IPS-NIHi7 (cell line): ENCODE data around the gene RAB36.

Experiments
- DNase-seq: peaks from one replicate; pipeline ENCODE4 v3.0.0; 2012; ENCODE audit warnings: mixed read lengths; ENCODE audit errors: extremely low spot score

RAB36 gene

DNA sequence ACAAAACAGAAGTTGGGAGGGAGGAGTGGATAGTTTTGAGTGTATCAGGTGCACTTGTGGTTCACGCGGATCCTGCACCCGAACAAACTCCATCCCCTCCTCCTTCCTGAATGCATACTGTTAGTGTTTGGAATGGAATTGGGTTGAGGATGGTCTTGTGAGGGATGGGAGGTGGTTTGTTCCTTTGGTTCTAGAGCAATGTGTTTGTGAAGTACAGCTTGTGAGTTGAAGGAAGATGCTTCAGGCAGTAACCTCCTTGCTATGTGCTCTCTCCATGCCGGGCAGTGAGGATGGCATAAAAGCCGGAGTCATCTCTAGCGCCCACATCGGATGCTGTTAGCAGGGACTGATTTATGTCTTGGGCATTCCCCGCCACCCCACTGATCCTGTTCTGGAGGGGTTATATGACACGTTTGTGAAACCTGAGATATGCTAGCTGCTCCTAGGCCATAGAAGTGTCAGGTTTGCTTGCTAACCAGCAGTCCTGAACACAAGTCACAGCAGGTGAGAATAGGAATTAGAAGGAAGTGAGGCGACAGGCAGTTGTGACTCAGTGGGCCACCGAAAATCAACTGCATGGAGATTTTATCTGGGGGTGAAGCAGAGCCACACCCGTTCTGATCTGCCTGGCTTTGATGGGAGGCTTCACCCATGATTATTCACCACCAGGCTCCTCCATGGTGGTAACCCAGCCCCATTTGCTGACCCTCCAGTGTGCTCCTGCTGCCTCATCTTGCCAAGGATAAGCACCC is 37.2 kb downstream of the RAB36 start:
- no peak for DNase-seq

DNA sequence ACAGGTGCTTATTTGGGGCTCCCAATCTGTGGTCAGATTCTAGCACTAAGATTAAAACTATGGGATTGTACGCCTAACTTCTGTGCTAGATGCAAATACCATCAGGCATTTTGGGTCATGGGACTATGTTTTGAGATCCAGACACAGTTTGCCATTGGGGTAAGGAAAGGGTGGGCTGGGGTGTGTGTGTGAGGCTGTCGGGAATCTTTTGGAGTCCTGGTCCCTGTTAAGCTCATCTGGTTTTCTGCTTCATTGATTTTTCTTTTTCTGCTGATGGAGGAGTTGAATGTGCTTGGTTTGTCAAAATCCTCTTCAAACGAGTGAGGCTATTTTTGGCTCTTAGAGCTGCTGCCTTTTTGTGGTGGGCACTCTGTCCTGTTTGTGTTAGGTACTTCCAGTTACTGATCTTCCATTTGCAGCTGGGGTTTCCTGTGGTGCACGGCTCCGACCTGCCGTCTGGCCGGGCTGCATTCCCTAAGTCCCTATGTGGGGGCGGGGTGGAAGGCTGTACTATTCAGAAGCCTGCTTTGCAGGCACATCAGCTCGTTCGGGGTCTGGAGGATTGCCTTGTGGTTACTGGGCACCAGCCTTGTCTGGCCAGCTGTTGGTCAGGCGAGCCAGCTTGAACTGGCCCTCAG is 37.9 kb downstream of the RAB36 start:
- DNase-seq, result peak; percentile 83

DNA sequence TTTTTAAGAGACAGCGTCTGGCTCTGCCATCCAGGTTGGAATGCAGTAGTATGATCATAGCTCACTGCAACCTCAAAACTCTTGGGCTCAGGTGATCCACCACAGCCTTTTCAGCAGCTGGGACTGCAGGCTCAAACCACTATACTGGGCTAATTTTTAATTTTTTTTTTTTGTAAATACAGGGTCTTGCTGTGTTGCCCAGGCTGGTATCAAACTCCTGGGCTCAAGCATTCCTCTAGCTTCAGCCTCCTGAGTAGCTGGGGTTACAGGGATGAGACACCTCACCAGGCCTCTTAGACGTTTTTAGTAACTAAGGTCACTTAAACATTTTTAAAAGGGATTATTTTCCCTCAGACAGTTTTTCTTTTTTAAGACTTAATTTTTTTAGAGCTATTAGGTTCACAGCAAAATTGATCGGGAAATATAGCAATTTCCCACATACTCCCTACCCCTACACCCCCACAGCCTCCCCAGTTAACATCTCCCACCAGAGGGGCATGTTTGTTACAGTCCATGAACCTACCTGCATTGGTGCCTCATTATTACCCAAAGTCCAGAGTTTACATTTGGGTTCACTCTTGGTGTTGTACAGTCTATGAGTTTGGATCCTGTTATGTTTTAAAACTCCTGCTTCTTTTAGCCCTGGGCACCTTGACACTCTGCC is 39.0 kb downstream of the RAB36 start:
- DNase-seq, result no peak

DNA sequence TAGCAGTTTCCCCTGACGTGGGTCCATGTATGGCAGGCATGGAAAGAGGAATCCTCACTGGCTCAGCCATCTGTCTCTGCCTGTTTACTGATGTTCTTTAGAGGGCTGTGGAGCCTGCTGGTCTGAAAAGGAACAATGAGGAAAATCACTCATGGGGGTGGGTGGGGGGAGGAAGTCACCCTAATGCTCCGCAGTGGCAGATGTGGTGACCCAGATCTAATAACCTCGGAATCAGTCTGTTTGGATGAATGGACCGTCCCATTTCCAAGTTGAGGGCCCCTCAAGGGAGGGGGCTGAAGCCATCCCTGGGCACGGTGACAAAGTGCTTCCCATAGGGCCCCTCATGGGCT is 39.5 kb downstream of the RAB36 start:
- DNase-seq, result no peak

DNA sequence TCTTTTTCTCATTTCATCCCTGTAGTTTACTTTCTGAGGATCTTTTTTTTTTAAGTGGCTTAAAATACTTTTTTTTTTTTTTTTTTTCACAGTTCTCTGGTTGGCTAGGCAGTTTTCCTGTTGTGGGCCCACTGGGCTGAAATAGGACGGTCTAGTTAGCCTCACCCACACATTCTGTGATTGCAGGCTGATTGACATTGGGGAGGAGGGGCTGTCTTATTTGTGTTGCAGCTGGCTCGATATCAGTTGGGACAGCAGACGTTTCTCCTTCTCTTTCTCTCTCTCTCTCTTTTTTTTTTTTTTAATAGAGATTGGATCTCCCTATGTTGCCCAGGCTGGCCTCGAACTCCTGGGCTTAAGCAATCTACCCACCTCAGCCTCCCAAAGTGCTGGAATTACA is 41.9 kb downstream of the RAB36 start:
- no peak for DNase-seq

DNA sequence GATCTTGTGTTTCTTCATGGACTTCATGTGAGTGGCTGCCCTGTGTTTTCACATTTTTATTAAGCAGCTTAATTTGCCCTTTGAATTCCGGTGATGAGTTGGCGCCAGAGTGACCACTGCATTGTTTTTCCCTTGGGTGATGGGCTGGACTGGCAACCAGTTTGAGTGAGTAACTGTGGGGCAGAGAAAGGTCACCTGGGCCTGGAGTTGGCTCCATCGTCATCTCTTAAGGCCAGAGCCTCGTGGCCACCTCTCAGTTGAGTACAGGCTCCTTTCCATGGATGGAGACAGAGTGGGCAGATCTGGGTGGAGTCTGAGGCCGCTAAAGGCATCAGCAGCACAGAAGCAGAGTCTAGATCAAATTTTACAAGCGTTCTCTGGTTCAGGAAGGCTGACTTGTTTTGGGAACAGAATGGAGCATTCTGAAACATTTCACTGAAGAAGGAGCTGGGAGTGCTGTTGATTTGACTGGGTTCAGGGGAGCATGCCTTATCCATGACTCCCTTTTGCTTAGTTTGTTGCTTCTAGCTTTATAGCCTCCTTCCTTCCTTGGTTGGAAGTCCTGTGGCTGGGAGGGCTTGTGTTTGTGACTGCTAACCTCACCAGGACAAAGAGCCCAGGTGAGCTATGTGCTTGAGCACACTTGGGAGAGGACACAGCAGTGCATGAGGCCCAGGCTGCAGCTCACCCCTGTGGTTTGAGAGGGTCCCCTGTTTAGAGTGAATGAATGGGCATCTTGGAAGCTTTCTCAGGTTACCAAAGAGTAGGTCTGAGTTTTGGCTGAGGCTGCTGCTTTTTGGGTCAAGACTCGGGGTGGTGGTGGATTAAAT is 42.8 kb downstream of the RAB36 start:
- no peak for DNase-seq

DNA sequence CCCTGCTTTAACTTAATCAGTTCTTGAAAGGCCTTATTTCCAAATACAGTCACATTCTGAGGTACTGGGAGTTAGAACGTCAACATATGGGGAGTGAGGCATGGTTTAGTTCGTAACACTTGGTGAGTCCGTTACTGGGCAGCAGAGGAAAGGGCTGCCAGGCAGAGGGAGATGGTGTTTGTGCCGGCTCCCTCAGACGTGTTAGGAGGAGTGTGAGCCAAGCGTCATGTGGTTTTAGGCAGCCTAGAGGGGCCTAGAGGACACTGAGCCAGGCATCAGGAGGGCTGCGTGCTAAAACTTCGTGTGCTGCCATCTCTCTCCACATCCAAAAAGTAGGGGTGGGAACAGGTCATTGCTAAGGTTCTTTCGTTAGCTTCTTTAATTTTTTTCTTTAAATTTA is 45.2 kb downstream of the RAB36 start:
- DNase-seq, result no peak

DNA sequence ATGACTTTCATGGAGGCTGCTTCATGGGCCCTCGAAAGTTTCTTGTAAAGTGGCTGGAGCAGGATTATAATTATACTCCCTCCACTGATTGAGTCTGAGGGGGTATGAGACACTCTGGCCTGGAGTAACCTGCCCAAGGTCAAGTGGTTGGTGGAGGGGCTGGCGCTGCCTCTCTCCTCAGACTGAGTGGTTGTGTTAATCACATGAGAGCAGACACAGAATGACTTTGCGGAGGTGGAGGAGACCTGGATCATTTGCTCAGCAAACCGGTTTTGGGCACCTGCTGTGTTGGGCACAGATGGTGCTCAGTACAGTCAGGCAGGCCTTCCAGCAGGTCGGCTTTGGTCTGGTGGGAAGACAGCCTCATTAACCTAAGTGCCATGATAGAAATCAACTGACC is 46.9 kb downstream of the RAB36 start:
- DNase-seq, result no peak

DNA sequence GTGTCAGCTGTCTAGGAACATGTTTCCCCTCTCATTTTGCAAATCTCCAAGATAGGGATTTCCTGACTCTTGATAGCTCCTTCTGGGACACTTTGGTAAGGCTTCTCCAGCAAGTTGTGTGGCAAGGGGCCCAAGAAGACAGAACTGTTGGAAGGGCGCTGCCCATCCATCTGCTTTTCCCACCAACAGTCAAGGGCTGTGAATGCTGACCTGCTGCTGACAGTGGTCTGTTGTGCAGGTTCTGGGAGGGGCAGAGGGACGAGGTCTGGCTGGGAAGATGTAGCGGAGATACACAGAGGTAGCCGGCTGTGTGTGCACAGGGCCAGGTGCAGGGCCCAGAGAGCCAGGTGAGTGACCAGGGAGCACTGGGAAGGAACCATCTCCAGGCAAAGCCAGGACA is 47.3 kb downstream of the RAB36 start:
- no peak for DNase-seq

DNA sequence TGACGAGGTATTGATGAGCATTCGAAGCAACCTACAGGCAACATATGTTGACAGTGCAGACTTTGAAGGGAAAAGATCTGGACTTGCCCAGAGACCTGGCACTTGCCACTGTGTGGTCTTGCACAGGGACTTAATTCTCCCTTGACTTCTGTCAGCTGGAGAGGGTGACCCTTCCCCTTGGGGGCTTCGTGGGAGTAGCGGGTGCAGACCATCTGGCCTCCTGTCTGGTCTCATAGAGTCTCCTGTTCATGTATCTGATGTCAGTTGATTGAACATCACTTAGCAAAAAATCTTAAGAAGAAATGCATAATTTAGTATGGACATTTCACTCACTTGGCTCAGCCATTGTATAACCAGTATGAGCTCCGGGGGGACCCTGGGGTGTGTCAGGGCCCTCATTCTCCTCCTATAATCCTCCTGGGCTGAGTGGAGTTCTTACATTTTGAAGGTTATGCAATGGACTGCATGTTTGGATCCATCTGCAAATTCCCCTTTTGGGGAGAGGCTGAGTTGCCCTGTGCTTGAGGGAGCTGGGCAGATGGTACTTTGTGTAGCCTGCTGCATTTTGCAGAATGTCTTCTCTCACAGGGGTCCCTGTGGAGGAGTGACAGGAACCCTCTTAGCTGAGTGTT is 48.0 kb downstream of the RAB36 start:
- DNase-seq, result no peak

DNA sequence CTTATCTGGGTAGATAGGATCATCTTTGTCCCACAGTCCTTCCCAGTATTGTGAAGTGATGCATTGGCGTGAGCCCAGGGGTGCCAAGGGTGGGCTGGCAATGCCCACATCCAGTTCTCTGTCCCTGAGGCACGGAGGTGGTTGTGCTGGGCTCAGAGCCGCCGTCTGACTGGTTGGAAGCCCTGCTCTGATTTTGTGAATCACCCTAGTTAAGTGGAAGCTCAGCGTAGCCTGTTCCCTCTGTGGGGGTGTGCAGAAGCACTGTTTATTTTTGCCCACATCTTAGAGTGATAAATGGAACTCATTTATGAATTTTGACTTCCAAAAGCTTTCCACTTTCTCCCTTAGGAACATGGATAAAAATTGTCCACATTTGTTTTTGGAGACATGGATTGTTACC is 48.6 kb downstream of the RAB36 start:
- DNase-seq, result no peak

DNA sequence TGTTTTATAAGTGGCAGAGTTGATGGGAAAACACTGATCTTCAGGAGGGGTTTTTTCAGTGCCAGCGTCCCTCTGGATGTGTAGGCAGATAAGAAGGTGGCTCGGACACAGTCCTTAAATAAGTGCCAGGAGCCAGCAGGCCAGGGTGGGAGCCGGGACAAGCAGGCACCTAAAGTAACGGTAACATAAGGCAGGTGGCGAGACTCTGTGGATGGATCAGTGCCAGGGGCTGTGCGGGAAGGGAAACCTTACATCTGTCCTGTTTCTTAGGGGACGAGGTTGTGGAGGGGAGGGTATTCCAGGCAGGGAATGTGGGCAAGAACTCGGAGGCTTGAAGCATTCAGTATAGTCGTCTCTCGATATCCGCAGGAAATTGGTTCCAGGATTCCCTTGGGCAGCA is 50.9 kb downstream of the RAB36 start:
- no peak for DNase-seq

DNA sequence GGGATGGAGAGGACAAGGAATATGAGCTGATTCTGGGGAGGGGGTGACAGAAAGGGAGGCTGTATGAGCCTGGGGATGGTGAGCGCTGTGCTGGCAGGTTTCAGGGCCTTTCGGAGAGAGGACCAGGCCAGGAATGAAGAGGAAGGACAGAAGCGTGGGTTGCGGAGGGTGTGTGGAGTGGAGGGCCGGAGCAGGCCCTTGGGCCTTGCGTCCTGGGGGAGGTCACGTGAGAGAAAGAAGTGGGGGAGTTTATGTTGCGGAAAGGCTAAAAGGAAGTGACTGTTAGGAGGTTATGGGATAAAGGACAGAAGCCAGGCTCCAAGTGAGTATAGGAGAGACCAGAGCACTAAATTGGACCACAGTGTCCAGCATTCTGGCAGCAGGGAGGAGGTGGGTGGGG is 52.6 kb downstream of the RAB36 start:
- no peak for DNase-seq

DNA sequence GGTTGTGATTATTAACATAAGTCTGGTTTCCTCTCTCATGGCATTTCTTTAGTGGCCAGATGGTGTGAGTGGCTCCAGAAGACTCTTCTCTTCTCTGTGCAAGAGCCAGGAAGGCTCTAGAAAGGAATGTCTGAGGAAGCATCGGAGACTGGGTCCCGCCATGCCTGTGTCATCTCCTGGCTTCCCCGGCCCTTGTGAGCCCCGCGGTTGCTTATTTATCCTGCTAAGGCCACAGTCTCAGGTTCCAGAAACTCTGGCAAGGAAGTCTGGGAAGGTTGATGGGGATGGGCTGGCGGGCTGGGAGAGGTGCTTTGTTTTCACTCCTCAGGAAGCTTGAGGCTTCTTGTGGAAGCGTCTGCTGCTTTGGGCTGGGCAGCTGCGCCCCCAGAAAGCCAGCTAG is 53.9 kb downstream of the RAB36 start:
- no peak for DNase-seq

DNA sequence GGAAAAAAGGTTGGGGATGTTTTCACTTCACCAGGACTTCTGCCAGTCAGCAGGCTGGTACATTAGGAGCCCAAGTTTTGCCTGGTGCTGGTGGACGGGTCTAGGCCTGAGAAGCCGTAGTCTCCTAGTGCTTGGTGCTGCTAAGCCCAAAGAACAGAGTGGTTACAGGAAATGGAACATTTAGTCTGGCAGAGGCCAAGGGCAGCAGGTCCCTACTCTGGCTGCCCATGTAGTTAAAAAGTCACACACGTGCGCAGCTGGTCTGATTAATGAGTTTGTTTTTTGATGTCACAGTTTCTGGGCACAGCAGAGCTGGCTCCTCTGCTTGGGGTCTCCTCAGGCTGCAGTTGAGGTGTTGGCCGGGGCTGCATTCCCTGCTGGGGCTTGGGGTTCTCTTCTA is 55.6 kb downstream of the RAB36 start:
- DNase-seq, result no peak

DNA sequence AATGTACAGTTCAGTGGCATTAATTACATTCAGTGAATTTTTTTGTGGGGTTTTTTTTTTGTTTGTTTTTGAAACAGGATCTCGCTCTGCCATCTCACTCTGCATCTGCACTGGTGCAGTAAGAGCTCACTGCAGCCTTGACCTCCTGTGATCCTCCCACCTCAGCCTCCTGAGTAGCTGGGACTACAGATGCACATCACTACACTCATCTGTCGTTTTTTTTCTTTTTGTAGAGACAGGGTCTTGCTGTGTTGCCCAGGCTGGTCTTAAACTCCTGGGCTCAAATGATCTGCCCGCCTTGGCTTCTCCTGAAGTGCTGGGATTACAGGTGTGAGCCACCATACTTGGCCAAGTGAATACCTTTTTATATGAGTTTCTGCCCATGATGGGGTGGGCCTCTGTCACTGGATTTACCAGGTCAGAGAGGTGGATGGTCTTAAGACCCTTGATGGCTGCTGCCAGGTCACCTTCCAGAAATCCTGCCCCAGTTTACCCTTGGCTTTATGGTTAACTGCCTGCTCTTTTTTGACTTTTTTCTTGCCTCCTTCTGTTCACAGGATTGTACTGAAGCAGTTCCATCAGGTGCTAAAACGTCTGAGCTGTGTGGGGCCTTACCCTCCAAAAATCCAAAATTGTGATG is 57.7 kb downstream of the RAB36 start:
- no peak for DNase-seq

DNA sequence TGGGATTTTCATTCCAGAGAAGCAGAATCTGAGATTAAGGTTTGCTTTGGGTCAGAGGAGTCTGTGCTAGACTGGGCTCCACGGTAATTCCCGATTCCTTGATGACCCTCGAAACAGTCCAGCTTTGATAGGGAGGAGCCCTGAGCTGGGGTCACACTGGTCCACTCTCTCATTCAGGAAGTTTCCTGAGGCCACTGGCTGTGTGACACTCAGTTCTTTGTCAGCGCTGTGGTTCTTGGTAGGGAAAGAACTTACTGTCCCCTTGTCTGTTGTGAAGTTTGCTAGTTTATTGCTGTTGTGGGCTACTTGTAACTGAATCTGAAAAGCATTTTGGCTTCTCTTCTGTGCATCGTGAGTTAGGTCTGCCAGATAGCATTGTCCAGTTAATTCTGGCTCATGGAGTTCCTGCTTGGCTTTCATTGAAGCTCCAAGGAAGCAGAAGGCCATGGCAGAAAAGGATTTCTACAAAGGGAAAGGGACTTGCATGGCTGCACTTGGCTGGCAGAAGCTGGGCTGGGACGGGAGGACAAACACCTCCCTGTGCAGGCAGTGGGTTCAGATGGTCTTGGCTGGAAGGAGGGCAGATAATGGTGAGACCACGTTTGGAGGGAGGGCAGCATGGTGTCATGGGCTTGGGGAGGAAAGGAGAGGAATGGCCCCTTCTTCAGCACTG is 58.3 kb downstream of the RAB36 start:
- DNase-seq, result no peak

DNA sequence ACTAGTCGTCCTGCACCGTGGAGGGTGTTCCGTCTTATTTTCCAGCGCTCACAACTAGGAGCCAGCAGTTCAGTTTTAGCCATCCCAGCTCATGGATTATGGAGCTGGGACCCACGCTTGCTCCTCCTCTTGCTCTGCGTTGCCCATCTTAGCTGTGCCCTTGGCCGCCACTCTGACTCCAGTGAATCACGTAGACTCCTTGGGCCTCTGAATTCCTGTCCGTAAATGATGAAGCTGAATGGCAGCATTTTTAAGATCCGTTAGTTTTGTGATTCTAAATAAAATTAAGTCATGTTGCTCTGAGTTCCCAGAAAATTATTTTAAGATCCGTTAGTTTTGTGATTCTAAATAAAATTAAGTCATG is 58.8 kb downstream of the RAB36 start:
- DNase-seq, result no peak

DNA sequence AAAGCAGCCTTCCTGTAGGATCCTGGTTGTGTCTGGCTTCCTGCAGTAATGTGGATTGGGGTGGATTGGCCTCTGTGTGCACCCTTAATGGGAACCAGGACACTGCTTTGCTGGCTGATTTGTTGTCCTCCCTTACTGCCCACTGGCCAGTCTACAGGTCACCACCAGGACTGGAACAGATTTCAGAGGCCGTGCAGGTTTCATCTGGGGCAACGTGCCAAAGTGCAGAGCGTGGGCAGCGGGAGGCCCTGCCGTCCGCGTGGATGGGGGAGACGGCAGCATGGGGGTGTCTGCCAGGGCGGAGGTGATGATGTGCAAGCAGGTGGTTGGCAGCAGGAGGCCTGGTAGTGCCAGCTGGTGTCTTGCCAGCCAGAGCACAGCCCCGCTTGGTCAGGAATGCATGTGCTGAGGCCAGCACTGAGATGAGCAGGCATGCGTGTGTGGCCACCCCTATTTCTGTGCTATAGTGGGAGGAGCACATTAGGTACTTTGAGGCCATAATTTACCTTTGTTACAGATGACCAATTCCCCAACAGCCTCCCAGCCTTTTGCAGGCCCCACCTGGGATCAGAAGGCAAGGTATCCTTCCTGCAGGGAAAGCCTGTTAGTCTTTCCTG is 59.4 kb downstream of the RAB36 start:
- DNase-seq, result no peak

DNA sequence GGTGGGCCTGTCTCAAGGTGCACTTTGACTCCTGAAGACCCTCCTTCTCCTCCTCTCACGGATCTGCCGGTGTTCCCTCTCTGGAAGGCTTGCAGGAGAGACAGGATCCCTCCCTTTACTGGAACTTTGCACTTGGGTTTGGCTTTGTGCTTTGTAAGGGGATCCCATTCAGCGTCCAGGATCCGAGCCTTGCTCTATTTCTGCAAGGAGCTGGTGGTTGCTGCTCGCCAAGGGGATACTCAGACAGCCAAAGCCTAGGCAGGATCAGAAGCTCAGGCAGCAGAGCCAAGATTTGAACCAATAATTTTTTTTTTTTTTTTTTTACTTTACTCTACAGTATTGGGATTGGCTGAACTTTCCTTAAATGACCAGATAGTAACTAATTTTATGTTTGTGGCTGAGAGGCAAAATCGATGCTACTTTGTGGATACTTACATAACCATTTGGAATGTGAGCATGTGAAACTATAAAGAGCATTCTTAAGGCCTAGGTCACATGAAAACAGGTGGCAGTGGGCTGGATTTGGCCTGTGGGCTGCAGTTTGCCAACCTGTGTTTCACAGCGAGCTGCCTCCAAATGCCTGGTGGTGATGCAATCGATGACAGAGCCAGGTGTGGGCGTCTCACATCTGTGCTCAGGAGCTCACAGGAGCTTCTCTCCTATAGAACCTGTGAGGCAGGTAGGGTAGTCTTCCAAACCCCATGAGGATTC is 60.2 kb downstream of the RAB36 start:
- DNase-seq, result no peak
